ENCODE data around the gene PLXDC2.

Gene PLXDC2

GRCh38 chr10:19853831-19854230 is 37.6 kb downstream of the PLXDC2 start:
- DNase-seq (ENCODE audit: low read depth in 1 of 2, low spot score in 1 of 2): no peak

GRCh38 chr10:19857876-19858275 is 41.6 kb downstream of the PLXDC2 start:
- no peak for DNase-seq (ENCODE audit: low read depth in 1 of 2, low spot score in 1 of 2)

- DNase-seq (ENCODE audit: low read depth in 1 of 2, low spot score in 1 of 2): no peak
Measured at GRCh38 chr10:19860107-19860506, 43.9 kb downstream of the PLXDC2 start.

- no peak for DNase-seq (ENCODE audit: low read depth in 1 of 2, low spot score in 1 of 2)
Measured at GRCh38 chr10:19862811-19863515, 46.7 kb downstream of the PLXDC2 start.

- DNase-seq (ENCODE audit: low read depth in 1 of 2, low spot score in 1 of 2): no peak
Measured at GRCh38 chr10:19865676-19866075, 49.4 kb downstream of the PLXDC2 start.

- no peak for DNase-seq (ENCODE audit: low read depth in 1 of 2, low spot score in 1 of 2)
Measured at GRCh38 chr10:19869370-19869769, 53.1 kb downstream of the PLXDC2 start.

- DNase-seq (ENCODE audit: low read depth in 1 of 2, low spot score in 1 of 2): no peak
Measured at GRCh38 chr10:19872504-19873271, 56.5 kb downstream of the PLXDC2 start.

- no peak for DNase-seq (ENCODE audit: low read depth in 1 of 2, low spot score in 1 of 2)
Measured at GRCh38 chr10:19874190-19874589, 58.0 kb downstream of the PLXDC2 start.

- DNase-seq (ENCODE audit: low read depth in 1 of 2, low spot score in 1 of 2): no peak
Measured at GRCh38 chr10:19874791-19875190, 58.6 kb downstream of the PLXDC2 start.

- DNase-seq (ENCODE audit: low read depth in 1 of 2, low spot score in 1 of 2): no peak
Measured at GRCh38 chr10:19876570-19876969, 60.3 kb downstream of the PLXDC2 start.

GRCh38 chr10:19877466-19878255 is 61.4 kb downstream of the PLXDC2 start:
- no peak for DNase-seq (ENCODE audit: low read depth in 1 of 2, low spot score in 1 of 2)

GRCh38 chr10:19882621-19883020 is 66.4 kb downstream of the PLXDC2 start:
- DNase-seq (ENCODE audit: low read depth in 1 of 2, low spot score in 1 of 2): no peak

- no peak for DNase-seq (ENCODE audit: low read depth in 1 of 2, low spot score in 1 of 2)
Measured at GRCh38 chr10:19888061-19888660, 71.9 kb downstream of the PLXDC2 start.

GRCh38 chr10:19889256-19889655 is 73.0 kb downstream of the PLXDC2 start:
- DNase-seq (ENCODE audit: low read depth in 1 of 2, low spot score in 1 of 2): no peak

GRCh38 chr10:19891429-19891828 is 75.2 kb downstream of the PLXDC2 start:
- no peak for DNase-seq (ENCODE audit: low read depth in 1 of 2, low spot score in 1 of 2)

GRCh38 chr10:19892270-19892669 is 76.0 kb downstream of the PLXDC2 start:
- no peak for DNase-seq (ENCODE audit: low read depth in 1 of 2, low spot score in 1 of 2)

- DNase-seq (ENCODE audit: low read depth in 1 of 2, low spot score in 1 of 2): no peak
Measured at GRCh38 chr10:19892677-19893076, 76.4 kb downstream of the PLXDC2 start.

GRCh38 chr10:19895500-19895899 is 79.3 kb downstream of the PLXDC2 start:
- no peak for DNase-seq (ENCODE audit: low read depth in 1 of 2, low spot score in 1 of 2)

- no peak for DNase-seq (ENCODE audit: low read depth in 1 of 2, low spot score in 1 of 2)
Measured at GRCh38 chr10:19902456-19902855, 86.2 kb downstream of the PLXDC2 start.

- no peak for DNase-seq (ENCODE audit: low read depth in 1 of 2, low spot score in 1 of 2)
Measured at GRCh38 chr10:19904202-19904661, 88.0 kb downstream of the PLXDC2 start.

GRCh38 chr10:19906108-19906791 is 90.0 kb downstream of the PLXDC2 start:
- DNase-seq (ENCODE audit: low read depth in 1 of 2, low spot score in 1 of 2): no peak
